AG20443 (cell line): Measurements from ENCODE around the gene GZMA.

Experiments used
- DNase-seq: peaks from one replicate; pipeline ENCODE4 v3.0.0; 2012; ENCODE audit warnings: low spot score, mixed read lengths

GZMA gene

GRCh38 chr5:55110217-55110616 lies 7.8 kb downstream of the GZMA start:
- DNase-seq = no peak

GRCh38 chr5:55113327-55113726 lies 10.9 kb downstream of the GZMA start:
- no peak for DNase-seq

DNA sequence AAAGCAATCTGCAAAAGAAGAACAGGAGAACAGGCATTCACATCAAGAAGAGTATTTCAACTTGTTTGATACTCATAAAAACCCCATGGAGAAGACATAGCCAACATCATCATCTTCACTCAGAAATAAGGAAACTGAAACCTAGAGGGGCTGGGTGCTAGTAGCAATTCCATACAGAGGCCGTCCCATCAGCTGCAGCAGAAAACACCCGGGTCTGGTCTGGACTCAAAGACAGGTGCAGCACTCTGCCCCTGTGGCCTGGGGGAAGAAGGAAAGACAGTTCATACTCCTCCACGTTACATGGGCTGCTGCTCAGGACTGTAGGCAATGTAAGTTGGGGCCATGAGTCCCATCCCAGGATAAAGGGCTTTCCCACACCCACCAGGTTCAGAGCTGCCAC lies 11.6 kb downstream of the GZMA start:
- no peak for DNase-seq

GRCh38 chr5:55123365-55123764 lies 20.9 kb downstream of the GZMA start:
- no peak for DNase-seq

DNA sequence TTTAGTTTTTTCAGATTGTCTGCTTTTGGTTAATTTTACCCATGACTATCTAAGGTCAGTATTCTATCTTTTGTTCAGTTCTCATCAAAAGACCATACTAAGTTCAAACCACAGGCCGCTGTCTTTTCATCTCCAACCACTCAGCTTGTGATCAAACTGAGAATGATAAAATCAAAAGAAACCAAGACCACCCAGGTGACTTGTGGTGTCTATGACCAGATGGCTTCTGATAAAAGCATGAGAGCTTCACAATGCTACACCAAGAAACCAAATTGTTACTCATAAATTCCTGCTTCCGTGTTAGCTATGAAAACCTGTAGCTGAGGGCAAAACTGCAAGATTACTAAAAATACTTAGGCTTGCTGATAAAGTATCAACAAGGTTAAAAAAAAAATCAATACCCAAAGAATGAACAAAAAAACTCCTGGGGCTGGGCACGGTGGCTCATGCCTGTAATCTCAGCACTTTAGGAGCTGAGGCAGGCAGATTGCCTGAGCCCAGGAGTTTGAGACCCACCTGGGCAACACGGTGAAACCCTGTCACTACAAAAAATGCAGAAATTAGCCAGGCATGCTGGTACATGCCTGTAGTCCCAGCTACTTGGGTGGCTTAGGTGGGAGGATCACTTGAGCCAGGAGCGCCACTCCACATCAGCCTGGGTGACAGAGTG lies 31.7 kb downstream of the GZMA start:
- DNase-seq = no peak

- no peak for DNase-seq
Observed at GRCh38 chr5:55136521-55136920, 34.1 kb downstream of the GZMA start.

DNA sequence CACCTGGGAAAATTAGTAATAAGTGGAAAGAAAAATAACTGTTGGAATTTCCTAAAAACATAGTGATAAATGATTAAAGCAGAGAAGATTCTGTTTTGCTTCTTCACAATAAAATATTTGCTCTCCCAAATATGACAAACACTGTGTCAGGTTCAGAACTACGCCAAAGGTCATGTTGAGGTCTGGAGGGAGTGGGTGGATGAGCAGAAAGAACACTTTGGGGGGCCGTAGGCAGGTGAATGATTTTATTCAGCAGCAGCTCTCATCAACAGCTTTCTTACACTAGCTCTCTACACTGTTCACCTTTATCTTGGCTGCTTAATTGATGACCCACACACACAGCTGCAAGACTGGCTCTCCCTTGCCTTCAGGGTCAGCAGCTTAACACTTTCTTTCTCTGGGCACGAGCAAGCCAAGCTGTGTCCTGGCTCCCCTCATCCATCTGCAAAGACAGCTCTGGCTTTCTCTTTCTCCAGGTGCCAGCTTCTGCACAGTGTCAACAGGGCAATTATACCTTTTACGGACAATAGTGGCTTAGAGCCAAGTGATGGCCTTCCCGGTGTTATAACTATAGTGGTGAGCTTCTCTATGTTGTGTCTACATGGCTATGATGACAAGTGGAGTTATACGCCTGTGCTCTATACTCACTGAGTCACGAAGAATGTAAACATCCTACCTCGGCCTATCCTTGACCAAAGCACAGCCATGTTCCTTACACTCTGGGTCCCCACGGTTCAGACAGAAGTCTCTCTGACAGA lies 38.6 kb downstream of the GZMA start:
- no peak for DNase-seq

DNA sequence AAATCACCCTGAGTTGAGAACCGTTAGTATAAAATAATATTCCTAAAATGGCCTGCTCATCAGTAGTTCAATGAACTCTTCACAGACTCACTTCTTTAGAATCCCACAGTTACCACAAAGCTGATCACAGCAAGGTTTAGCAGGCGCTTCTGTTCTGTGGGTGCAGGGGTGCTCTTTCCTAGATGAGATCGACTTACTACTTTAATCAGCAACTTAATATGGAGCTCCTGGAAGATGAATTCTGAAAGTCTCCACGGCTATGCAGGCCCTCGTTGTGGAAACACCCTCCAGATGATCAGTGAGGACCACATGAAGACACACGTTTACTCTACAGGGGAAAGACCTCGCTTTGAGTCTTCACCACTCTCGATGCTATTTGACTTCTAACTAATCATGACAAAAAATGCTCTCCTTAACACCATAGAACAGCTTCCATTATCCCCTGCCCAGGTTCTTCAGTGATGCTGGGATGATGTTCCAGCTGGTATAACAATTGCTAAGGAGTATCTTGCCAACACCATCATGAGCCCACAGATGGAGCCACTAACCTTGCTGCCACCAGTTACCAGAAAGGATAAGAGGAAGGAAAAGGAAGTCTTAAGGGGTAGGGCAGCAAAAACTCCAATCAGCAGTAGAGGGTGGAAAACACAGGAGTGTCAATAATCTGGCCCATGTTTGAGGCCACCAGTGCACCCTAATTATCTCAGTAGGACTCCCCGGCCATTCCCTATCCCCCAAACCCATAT lies 39.7 kb downstream of the GZMA start:
- DNase-seq = no peak

GRCh38 chr5:55143624-55144023 lies 41.2 kb downstream of the GZMA start:
- no peak for DNase-seq

GRCh38 chr5:55146080-55146479 lies 43.6 kb downstream of the GZMA start:
- no peak for DNase-seq

DNA sequence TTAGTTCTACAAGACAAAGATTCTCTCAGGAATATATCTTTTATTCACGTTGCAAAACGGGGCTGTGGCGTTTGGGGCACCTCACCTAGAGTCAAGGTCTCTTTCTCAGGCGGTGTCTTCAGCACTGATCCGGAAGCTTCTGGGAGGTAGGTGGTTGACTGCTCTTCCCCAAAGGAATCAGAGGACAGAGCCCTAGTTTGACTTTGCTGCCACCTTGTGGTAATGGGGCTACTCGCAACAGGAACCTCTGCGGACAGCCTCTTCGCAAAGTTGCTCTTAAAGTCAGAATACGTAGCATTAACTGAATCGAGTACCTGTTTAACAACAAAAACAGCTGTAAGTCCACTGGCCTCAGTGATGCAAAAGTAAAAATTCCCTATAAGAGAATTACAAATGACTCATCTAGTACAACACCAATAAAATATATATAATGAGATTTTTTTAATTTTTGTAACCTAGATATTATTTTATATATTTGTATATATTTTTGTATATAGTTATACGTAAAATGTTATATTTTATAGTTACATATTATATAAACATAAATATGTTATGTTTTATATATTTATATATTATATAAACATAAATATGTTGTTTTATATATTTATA lies 44.2 kb downstream of the GZMA start:
- peak; percentile 84 for DNase-seq

DNA sequence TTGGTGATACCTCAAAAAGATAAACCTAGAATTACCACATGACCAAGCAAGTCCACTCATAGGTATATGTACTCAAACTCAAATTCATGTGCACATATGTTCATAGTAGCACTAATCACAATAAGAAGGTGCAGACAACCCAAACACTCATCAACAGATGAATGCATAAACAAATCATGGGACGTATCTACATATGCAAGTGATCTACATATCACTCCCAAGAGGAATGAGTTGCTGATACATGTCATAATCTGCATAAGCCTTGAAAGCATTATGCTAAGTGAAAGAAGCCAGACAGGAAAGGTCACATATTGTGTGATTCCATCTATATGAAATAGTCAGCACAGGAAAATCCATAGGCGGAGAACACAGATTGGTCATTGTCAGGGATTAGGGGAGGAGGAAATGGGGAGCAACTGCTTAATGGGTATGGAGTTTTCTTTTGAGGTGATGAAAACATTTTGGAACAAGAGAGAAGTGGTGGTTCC lies 46.9 kb downstream of the GZMA start:
- no peak for DNase-seq

DNA sequence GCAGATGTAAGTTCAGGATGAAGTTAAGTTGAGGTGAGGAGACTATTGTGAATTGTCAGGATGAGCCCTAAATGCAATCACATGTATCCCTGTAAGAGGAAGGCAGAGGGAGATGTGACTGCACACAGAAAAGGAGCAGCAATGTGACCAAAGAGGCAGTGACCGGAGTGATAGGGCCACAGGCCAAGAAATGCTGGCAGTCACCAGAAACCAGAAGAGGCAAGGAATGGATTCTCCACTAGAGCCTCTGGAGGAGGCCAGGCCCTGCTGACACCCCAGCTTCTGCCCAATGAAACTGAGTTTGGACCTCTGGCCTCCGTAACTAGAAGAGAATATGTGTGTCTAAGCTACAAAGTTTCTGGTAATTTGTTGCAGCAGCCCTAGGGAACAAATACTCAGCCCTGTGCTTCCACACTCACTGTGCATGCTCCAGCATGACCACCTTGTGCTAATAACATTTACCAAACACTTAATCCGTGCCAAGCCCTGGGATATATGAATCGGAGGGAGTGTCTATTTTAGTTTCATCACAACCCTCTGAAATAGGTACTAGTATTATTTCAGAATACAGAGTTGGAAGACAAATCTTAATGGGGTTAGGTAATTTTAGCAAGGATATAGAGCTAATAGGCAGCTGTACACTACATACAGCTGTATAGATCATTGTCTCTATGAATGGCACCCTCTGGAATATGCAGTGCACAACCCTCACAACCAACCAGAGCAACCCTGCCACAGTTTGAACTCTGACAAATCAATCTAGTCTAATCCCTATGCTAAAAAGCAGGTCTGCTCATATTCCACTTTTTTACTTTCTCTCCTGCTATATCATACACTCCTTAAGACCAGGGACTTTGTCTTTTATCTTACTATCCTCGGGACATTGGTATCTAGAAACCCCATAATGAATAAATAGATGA lies 49.7 kb downstream of the GZMA start:
- peak; percentile 37 for DNase-seq

GRCh38 chr5:55154873-55155272 lies 52.4 kb downstream of the GZMA start:
- peak; percentile 52 for DNase-seq
